Mesenteric fat pad (tissue), 1 donor: ENCODE measurements around the gene GID8. TPM values are rescaled to one million over a fixed set of nuclear protein-coding genes. Genes with fewer than 3 reads are reported as not detected.

ENCODE experiments used
- DNase-seq: peaks from one replicate; pipeline ENCODE4 v3.0.0-alpha.2; 2020; ENCODE audit warnings: low spot score
- total RNA-seq: library from RNA; stranded (reverse); fragmentation: NEBNext Ultra II Directional; extraction: Animal tissue kit (Norgen Biotek cat#: 25700); gene quantifications from one replicate; pipeline ENCODE4 v1.2.1, GENCODE V29; 2021
- donor health status: DM: yes; HTN: yes; CAD: no.

GID8 gene
- total RNA-seq, 1 donor from 2014 or later, result 22.6 TPM

GRCh38 chr20:62902926-62903615, 34.9 kb upstream of the GID8 start:
- DNase-seq, result no peak

- DNase-seq, result no peak
Observed at GRCh38 chr20:62905536-62906117, 32.3 kb upstream of the GID8 start.

- no peak for DNase-seq
Observed at GRCh38 chr20:62906209-62906608, 31.7 kb upstream of the GID8 start.

GRCh38 chr20:62906647-62907375, 31.1 kb upstream of the GID8 start:
- no peak for DNase-seq

- DNase-seq, result no peak
Observed at GRCh38 chr20:62907384-62908317, 30.3 kb upstream of the GID8 start.

- no peak for DNase-seq
Observed at GRCh38 chr20:62908971-62909791, 28.8 kb upstream of the GID8 start.

GRCh38 chr20:62910217-62910766, 27.7 kb upstream of the GID8 start:
- DNase-seq, result no peak

- DNase-seq, result no peak
Observed at GRCh38 chr20:62910777-62911497, 27.0 kb upstream of the GID8 start.

GRCh38 chr20:62911701-62912280, 26.2 kb upstream of the GID8 start:
- DNase-seq, result no peak

GRCh38 chr20:62913043-62913630, 24.8 kb upstream of the GID8 start:
- no peak for DNase-seq

GRCh38 chr20:62914436-62914835, 23.5 kb upstream of the GID8 start:
- DNase-seq, result no peak

GRCh38 chr20:62914970-62915457, 22.9 kb upstream of the GID8 start:
- no peak for DNase-seq

GRCh38 chr20:62916703-62917476, 21.1 kb upstream of the GID8 start:
- DNase-seq, result no peak

- no peak for DNase-seq
Observed at GRCh38 chr20:62917720-62918119, 20.2 kb upstream of the GID8 start.

- DNase-seq, result no peak
Observed at GRCh38 chr20:62918147-62918546, 19.8 kb upstream of the GID8 start.

GRCh38 chr20:62918831-62919230, 19.1 kb upstream of the GID8 start:
- no peak for DNase-seq

- DNase-seq, result no peak
Observed at GRCh38 chr20:62920039-62920645, 17.8 kb upstream of the GID8 start.
